GM23248 (cell line): Measurements from ENCODE around the gene MAPK8. TPM values are rescaled to one million over a fixed set of nuclear protein-coding genes. Genes with fewer than 3 reads are reported as not detected.
"Not testable (repeated sequence)": the region's sequence is repeated elsewhere in the genome, so short reads cannot be mapped to it uniquely, and the experiment has no call there.

ENCODE experiments used
- DNase-seq: peaks from one replicate; pipeline ENCODE4 v3.0.0-alpha.2; 2015
- H2AFZ ChIP-seq: fragments of 200-600 bp; sonication (generic); 2 replicates; pipeline ENCODE4 v1.6.1; 2016; ENCODE audit warnings: antibody characterized with exemption
- H3F3A ChIP-seq: fragments of 200-600 bp; sonication (generic); 2 replicates; pipeline ENCODE4 v1.6.1; 2016; ENCODE audit warnings: mild to moderate bottlenecking, antibody characterized with exemption, mixed run types; ENCODE audit not compliant: insufficient read depth
- H3K27ac ChIP-seq: fragments of 200-600 bp; sonication (generic); 2 replicates; pipeline ENCODE4 v1.5.1; 2016; ENCODE audit warnings: mild to moderate bottlenecking
- H3K27me3 ChIP-seq: fragments of 200-600 bp; sonication (generic); replicated peaks from 2 replicates; pipeline ENCODE4 v1.6.1; 2016; ENCODE audit warnings: mild to moderate bottlenecking; ENCODE audit not compliant: insufficient read depth
- H3K36me3 ChIP-seq: fragments of 200-600 bp; sonication (generic); 2 replicates; pipeline ENCODE4 v1.6.1; 2016; ENCODE audit warnings: low read depth, mild to moderate bottlenecking
- H3K4me1 ChIP-seq: fragments of 200-600 bp; sonication (generic); 2 replicates; pipeline ENCODE4 v1.6.1; 2016; ENCODE audit warnings: mild to moderate bottlenecking; ENCODE audit not compliant: insufficient read depth
- H3K4me2 ChIP-seq: fragments of 200-600 bp; sonication (generic); one replicate; pipeline ENCODE4 v1.6.1; 2016; ENCODE audit warnings: mild to moderate bottlenecking; ENCODE audit not compliant: unreplicated experiment
- H3K4me3 ChIP-seq: fragments of 200-600 bp; sonication (generic); 2 replicates; pipeline ENCODE4 v1.5.1; 2016; ENCODE audit warnings: mild to moderate bottlenecking
- H3K79me2 ChIP-seq: fragments of 200-600 bp; sonication (generic); 2 replicates; pipeline ENCODE4 v1.6.1; 2016; ENCODE audit warnings: mild to moderate bottlenecking; ENCODE audit not compliant: insufficient read depth
- H3K9ac ChIP-seq: fragments of 200-600 bp; sonication (generic); 2 replicates; pipeline ENCODE4 v1.6.1; 2016; ENCODE audit warnings: mild to moderate bottlenecking
- H3K9me2 ChIP-seq: fragments of 200-600 bp; sonication (generic); 2 replicates; pipeline ENCODE4 v1.6.1; 2016; ENCODE audit warnings: mixed run types, mild to moderate bottlenecking, moderate library complexity; ENCODE audit not compliant: insufficient read depth
- H3K9me3 ChIP-seq: fragments of 200-600 bp; sonication (generic); one replicate; pipeline ENCODE4 v1.6.1; 2017; ENCODE audit warnings: low read depth
- H4K20me1 ChIP-seq: fragments of 200-600 bp; sonication (generic); 2 replicates; pipeline ENCODE4 v1.6.0; 2016; ENCODE audit not compliant: insufficient read depth
- EZH2 ChIP-seq: fragments of 200-600 bp; sonication (generic); IDR thresholded peaks from 2 replicates; pipeline ENCODE4 v1.6.1; 2018; ENCODE audit warnings: antibody characterized with exemption, mild to moderate bottlenecking; ENCODE audit not compliant: insufficient read depth, poor library complexity, severe bottlenecking
- EZH2phosphoT487 ChIP-seq: fragments of 200-600 bp; sonication (generic); IDR thresholded peaks from 2 replicates; pipeline ENCODE4 v1.6.1; 2018; ENCODE audit warnings: antibody characterized with exemption, moderate library complexity, mild to moderate bottlenecking, low read depth; ENCODE audit not compliant: insufficient read depth
- WGBS, 2 experiments: methylation state at CpG; one replicate each; pipeline ENCODE4 v1.1.6; 2015 to 2017; ENCODE audit warnings: low lambda C conversion rate in 2 of 2, low coverage in 1 of 2; ENCODE audit errors: missing lambda C conversion rate in 2 of 2; 5-methylcytosine and 5-hydroxymethylcytosine counted together
- in situ Hi-C: fragments of 300-500 bp; cut with MboI; formaldehyde crosslinking; loops from 2 replicates; pipeline ENCODE4 v1.15.0; 2020
- polyA plus RNA-seq: library from polyadenylated mRNA; unstranded; fragments of >200 nt; fragmentation: Nextera tagmentation; extraction: Ambion mirVana; gene quantifications from 2 replicates; pipeline ENCODE4 v1.2.1, GENCODE V29; 2016
- total RNA-seq: library from RNA; depleted of rRNA; stranded (reverse); fragments of >200 nt; shearing (Covaris generic); gene quantifications from 2 replicates; pipeline ENCODE4 v1.2.3, GENCODE V29; 2014

Gene MAPK8
- total and polyA plus RNA-seq, 2 experiments from 2014 or later: 44.4 to 78.7 TPM

DNA sequence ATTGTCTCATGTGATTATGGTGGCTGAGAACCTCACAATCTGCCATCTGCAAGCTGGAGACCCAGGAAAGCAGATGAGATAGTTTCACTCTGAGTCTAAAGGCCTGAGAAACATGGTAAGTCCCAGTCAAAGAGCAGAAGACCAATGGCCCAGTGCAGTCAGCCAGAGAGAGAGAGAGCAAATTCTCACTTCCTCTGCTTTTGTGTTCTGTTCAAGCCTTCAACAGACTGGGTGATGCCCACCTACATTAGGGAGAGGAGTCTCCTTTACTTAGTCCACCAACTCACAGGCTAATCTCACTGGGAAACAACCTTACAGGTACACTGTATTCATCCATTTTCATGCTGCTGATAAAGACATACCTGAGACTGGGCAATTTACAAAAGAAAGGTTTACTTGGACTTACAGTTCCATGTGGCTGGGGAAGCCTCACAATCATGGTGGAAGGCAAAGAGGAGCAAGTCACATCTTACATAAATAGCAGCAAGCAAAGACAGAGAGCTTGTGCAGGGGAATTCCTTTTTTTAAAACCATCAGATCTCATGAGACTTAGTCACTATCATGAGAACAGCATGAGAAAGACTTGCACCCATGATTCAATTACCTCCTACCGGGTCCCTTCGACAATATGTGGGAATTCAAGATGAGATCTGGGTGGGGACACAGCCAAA lies 27.3 kb upstream of the MAPK8 start:
- H3K27ac ChIP-seq: no peak overlapping the region
- no peak overlapping the region for H2AFZ ChIP-seq
- no peak for DNase-seq
- H3K4me1 ChIP-seq: no peaks in the 10 kb centered on the region
- H3K9me3 ChIP-seq: no peaks in the 10 kb centered on the region
- no peaks in the 10 kb centered on the region for H3K9me2 ChIP-seq
- H3K27me3 ChIP-seq: no peaks in the 10 kb centered on the region; the same call in 1 of the 2 replicates
- no peaks in the 10 kb centered on the region for H4K20me1 ChIP-seq
- TF ChIP-seq EZH2: no peak
- no peak for TF ChIP-seq EZH2phosphoT487
- H3F3A ChIP-seq: no peaks in the 10 kb centered on the region
- WGBS, 2 experiments: 67 to 79% methylated on average over 2 of the region's 2 CpGs
- in situ Hi-C loops: no loop called here
- H3K4me2 ChIP-seq: no peak overlapping the region
- H3K79me2 ChIP-seq: no peaks in the 10 kb centered on the region
- H3K36me3 ChIP-seq: no peaks in the 10 kb centered on the region
- no peak overlapping the region for H3K4me3 ChIP-seq
- H3K9ac ChIP-seq: no peak overlapping the region

DNA sequence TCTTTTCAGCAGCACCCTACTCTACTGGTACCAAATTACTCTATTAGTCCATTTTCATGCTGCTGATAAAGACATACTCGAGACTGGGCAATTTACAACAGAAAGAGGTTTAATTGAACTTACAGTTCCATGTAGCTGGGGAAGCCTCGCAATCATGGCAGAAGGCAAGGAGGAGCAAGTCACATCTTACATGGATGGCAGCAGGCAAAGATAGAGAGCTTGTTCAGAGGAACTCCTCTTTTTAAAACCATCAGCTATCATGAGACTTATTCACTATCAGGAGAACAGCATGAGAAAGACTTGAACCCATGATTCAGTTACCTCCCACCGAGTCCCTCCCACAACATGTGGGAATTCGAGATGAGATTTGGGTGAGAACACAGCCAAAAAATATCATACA lies 24.8 kb upstream of the MAPK8 start:
- H3K9me2 ChIP-seq, H3K4me1 ChIP-seq, H3K9me3 ChIP-seq, H3K36me3 ChIP-seq, H3K4me2 ChIP-seq, H3K27ac ChIP-seq, H4K20me1 ChIP-seq, H2AFZ ChIP-seq, in situ Hi-C loops, H3F3A ChIP-seq, H3K4me3 ChIP-seq, H3K79me2 ChIP-seq, H3K9ac ChIP-seq, DNase-seq: not testable (repeated sequence)
- 20 to 23% methylated on average over 4 of the region's 4 CpGs for WGBS, 2 experiments
- peaks cover 24% of the 10 kb centered on the region for H3K27me3 ChIP-seq

DNA sequence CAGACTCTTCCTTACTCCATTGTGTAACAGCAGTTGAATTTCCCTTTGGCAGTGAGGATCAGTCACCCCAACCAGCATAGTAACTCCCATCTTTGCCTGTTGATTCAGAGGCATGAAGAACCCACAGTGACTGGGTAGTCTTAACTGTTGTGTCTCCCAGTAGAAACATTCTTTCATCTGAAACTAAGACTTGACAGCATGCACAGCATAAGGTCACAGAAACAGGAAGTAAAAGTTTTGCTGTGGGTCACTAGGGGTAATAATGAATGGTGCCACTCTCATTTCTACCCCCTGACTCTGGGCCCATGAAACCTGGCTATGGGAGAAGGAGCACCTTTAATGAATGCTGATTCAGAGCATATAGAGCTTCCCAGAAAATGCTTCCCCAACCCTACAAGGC lies 23.6 kb upstream of the MAPK8 start:
- in situ Hi-C loops: no loop called here

DNA sequence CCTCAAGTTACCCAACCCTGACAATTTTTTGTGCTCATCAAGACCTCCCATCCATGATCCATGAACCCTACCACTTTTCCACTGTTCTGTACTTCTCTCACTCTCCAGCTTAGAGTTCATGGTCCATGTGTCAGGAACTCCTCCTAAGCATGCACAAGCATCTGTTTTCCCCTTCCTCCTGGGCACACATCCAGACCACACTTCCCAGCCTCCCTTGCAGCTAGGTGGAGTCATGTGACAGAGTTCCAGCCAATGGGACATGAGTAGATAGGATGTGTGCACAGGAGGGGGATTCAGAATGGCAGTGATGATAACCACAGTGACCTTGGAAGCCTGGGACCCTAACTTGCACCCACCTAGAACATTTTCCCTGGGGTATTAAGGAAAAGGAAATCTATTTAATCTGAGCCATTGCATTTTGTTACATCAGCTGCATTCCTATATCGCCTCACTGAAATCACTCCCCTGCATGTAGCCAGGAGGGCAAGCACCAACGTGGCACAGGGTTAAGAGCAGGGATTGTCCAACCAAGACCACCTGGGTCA lies 22.4 kb upstream of the MAPK8 start:
- H3K4me2 ChIP-seq: no peak overlapping the region
- H3F3A ChIP-seq: no peaks in the 10 kb centered on the region
- no peaks in the 10 kb centered on the region for H3K36me3 ChIP-seq
- TF ChIP-seq EZH2phosphoT487 (no peak), EZH2 (no peak)
- H3K4me3 ChIP-seq: no peak overlapping the region
- WGBS, 2 experiments: 47 to 53% methylated on average over 2 of the region's 2 CpGs
- H3K27ac ChIP-seq: no peak overlapping the region
- H3K79me2 ChIP-seq: no peaks in the 10 kb centered on the region
- no peak overlapping the region for H3K9ac ChIP-seq
- H4K20me1 ChIP-seq: no peaks in the 10 kb centered on the region
- no peak for DNase-seq
- no peaks in the 10 kb centered on the region for H3K9me3 ChIP-seq
- H3K9me2 ChIP-seq: no peaks in the 10 kb centered on the region
- peaks cover 28% of the 10 kb centered on the region for H3K27me3 ChIP-seq
- no peaks in the 10 kb centered on the region for H3K4me1 ChIP-seq
- in situ Hi-C loops: no loop called here
- H2AFZ ChIP-seq: no peak overlapping the region

More for the DNA sequence above, 23.6 kb upstream of the MAPK8 start:
- H3K9me2 ChIP-seq: no peaks in the 10 kb centered on the region
- no peaks in the 10 kb centered on the region for H3K4me1 ChIP-seq
- H3K36me3 ChIP-seq: no peaks in the 10 kb centered on the region
- H3K4me3 ChIP-seq: no peak overlapping the region
- H3K27ac ChIP-seq: no peak overlapping the region
- no peak for DNase-seq
- H3K9ac ChIP-seq: no peak overlapping the region
- no peaks in the 10 kb centered on the region for H3F3A ChIP-seq
- no peak overlapping the region for H3K4me2 ChIP-seq
- H2AFZ ChIP-seq: no peak overlapping the region
- no peaks in the 10 kb centered on the region for H3K79me2 ChIP-seq
- no peak for TF ChIP-seq EZH2phosphoT487
- TF ChIP-seq EZH2: no peak
- no peaks in the 10 kb centered on the region for H4K20me1 ChIP-seq
- no peaks in the 10 kb centered on the region for H3K9me3 ChIP-seq
- H3K27me3 ChIP-seq: peaks cover 28% of the 10 kb centered on the region

DNA sequence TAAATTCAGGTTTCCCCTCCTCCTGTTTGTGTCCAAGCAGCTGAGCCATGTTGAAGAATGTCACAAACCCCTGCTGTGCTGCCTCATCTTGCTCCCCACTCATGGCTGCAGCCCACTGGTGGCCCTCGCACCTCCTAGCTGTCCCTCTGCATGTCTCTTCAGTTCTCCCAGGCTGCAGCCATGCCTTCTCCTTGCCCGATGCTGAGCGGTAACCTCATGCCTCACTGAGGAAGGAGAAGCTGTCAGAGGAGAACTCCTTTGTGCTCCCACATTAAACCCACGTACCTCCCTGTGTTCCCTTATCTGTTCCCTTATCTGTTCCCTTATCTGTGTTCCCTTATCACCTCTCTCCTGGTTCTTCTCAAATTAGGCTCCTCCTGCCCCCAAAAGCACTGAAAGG lies 21.7 kb upstream of the MAPK8 start:
- no peaks in the 10 kb centered on the region for H3K9me2 ChIP-seq
- H3K27ac ChIP-seq: no peak overlapping the region
- H3K4me2 ChIP-seq: no peak overlapping the region
- H3K9me3 ChIP-seq: no peaks in the 10 kb centered on the region
- no peaks in the 10 kb centered on the region for H3K36me3 ChIP-seq
- H3K4me1 ChIP-seq: no peaks in the 10 kb centered on the region
- peaks cover 28% of the 10 kb centered on the region for H3K27me3 ChIP-seq
- no peaks in the 10 kb centered on the region for H3F3A ChIP-seq
- H2AFZ ChIP-seq: no peak overlapping the region
- 18 to 25% methylated on average over 4 of the region's 4 CpGs for WGBS, 2 experiments
- no peak for TF ChIP-seq EZH2
- TF ChIP-seq EZH2phosphoT487: no peak
- H3K79me2 ChIP-seq: no peaks in the 10 kb centered on the region
- H3K4me3 ChIP-seq: no peak overlapping the region
- no peaks in the 10 kb centered on the region for H4K20me1 ChIP-seq
- no peak overlapping the region for H3K9ac ChIP-seq
- no peak for DNase-seq
- in situ Hi-C loops: no loop called here
